Measurements from ENCODE around the gene FRRS1L.

FRRS1L gene

DNA sequence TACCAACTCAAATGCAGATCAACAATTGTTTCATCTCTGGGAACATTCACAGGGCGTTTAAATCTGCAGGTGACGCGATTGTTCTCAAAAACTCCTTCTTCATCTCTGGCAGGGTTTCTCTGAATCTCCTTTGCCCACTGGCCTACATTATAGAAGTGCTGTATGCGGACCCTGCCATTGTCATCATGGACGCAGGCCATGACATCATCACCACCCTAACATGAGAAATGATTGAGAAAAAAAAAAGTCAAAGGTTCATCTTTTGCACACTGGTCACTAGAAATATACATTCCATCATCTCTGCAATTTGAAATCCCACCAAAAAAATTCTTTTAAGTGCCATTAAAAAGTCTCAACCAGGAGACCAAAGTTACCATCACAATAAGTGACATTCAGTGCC lies 25.7 kb downstream of the FRRS1L start:
- no peak overlapping the region for H3K4me3 ChIP-seq (ENCODE audit: low read depth, low read length)
- TF ChIP-seq, protein P1, sequence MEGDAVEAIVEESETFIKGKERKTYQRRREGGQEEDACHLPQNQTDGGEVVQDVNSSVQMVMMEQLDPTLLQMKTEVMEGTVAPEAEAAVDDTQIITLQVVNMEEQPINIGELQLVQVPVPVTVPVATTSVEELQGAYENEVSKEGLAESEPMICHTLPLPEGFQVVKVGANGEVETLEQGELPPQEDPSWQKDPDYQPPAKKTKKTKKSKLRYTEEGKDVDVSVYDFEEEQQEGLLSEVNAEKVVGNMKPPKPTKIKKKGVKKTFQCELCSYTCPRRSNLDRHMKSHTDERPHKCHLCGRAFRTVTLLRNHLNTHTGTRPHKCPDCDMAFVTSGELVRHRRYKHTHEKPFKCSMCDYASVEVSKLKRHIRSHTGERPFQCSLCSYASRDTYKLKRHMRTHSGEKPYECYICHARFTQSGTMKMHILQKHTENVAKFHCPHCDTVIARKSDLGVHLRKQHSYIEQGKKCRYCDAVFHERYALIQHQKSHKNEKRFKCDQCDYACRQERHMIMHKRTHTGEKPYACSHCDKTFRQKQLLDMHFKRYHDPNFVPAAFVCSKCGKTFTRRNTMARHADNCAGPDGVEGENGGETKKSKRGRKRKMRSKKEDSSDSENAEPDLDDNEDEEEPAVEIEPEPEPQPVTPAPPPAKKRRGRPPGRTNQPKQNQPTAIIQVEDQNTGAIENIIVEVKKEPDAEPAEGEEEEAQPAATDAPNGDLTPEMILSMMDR (IDR thresholded peaks at IDR 0.05; ENCODE audit: low read depth, low read length), result no peak
- in situ Hi-C loops (cut with HindIII; ENCODE audit: low sequenced_read_pairs), result no loop called here
- no peak for DNase-seq (ENCODE audit: low read depth, low spot score)

DNA sequence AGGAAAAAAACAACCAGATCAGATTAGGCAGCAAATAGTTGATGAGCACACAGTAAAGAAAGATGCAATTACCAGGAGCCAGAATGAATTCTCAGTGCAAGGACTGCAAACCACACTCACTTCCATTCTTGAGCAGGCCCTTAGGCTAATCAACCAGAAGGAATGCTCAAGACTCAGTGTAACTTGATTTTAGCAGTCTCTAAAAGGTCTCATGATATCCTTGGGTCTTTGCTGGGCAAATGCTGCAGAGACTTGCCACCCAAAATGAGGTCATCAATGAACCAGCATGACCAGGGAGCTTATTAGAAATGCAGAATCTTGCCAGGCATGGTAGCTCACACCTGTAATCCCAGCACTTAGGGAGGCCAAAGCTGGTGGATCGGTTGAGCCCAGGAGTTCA lies 27.2 kb downstream of the FRRS1L start:
- TF ChIP-seq, protein P1 (IDR thresholded peaks at IDR 0.05; ENCODE audit: low read depth, low read length), result no peak
- in situ Hi-C loops (cut with HindIII; ENCODE audit: low sequenced_read_pairs), result no loop called here
- no peak overlapping the region for H3K4me3 ChIP-seq (ENCODE audit: low read depth, low read length)
- DNase-seq (ENCODE audit: low read depth, low spot score), result no peak

DNA sequence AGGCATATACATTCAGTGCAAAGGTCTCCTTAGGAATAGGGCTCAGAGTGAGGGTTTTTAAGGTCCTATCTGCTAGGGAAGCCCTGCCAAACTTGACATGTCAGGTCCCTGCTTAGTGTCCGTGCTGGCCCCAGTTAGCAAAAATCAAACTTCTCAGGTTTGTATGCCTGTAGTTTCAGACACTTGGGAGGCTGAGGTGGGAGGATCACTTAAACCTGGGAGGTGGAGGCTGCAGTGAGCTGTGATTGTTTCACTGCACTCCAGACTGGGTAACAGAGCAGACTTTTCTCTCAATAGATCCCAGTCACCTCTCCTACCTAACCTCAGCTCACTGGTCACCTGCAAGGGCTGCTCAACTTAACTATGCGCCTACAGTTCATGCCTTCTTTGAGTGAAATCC lies 28.6 kb downstream of the FRRS1L start:
- TF ChIP-seq, protein P1 (IDR thresholded peaks at IDR 0.05; ENCODE audit: low read depth, low read length), result no peak
- no peak for DNase-seq (ENCODE audit: low read depth, low spot score)
- in situ Hi-C loops (cut with HindIII; ENCODE audit: low sequenced_read_pairs), result no loop called here

DNA sequence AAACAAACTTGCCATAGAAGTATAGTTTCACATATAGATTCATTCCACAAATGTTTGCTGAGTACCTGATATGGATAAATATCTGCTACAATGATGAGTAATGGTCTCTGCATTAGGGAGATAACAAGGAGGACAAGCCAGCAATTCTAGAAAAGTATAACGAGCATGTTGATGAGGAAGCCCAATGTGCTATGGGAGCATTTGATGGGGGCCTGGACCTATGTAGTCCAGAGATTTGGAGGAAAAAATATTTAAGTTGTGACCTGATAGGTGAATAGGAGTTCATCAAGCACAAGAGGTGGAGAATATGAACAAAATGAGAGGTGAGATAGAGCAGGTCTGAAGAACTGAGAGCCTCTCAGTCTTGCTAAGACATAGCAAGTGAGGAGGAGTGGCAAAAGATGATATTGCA lies 32.9 kb downstream of the FRRS1L start:
- no peak for DNase-seq (ENCODE audit: low read depth, low spot score)
- no peak overlapping the region for H3K4me3 ChIP-seq (ENCODE audit: low read depth, low read length)
- in situ Hi-C loops (cut with HindIII; ENCODE audit: low sequenced_read_pairs), result no loop called here
- TF ChIP-seq, protein P1 (IDR thresholded peaks at IDR 0.05; ENCODE audit: low read depth, low read length), result no peak

More for the DNA sequence above, 28.6 kb downstream of the FRRS1L start:
- no peak overlapping the region for H3K4me3 ChIP-seq (ENCODE audit: low read depth, low read length)

DNA sequence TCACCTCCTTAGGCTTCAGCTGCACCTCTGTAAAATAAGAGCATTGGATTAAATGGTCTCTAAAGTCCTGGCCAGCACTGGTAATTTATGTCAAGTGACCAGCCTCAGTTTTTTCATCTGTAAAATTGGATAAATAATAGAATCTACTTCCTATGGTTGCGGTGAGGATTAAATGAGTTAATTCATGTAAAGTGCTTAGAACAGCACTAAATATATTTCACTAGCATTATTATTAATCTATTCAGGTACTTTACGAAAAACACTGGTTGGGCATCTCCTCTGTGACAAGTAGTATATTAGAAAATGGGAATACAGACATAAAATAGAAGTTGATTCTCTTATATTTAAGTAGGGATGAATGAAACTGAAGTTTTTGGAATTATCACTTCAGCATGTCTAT lies 33.5 kb downstream of the FRRS1L start:
- in situ Hi-C loops (cut with HindIII; ENCODE audit: low sequenced_read_pairs), result no loop called here
- TF ChIP-seq, protein P1 (IDR thresholded peaks at IDR 0.05; ENCODE audit: low read depth, low read length), result no peak
- DNase-seq (ENCODE audit: low read depth, low spot score), result no peak
- no peak overlapping the region for H3K4me3 ChIP-seq (ENCODE audit: low read depth, low read length)

DNA sequence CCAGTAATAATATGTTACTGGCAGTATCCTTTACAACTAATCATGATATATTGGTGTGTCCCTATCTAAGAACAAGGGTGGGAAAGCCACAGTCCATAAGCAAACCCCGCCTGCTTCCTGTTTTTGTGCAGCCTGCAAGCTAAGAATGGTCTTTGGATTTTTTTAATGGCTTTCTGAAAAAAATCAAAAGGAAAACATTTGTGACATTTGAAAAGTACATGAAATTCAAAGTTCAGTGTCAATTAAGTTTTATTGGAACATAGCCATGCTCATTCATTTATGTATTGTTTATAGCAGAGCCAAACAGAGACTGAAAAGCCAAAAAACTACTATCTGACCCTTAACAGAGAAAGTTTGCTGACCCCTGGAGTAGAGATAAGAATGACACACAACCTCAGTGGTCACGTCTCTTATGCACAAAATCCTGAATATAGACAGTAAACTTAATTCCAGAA lies 34.5 kb downstream of the FRRS1L start:
- H3K4me3 ChIP-seq (ENCODE audit: low read depth, low read length), result no peak overlapping the region
- in situ Hi-C loops (cut with HindIII; ENCODE audit: low sequenced_read_pairs), result no loop called here
- DNase-seq (ENCODE audit: low read depth, low spot score), result no peak
- TF ChIP-seq, protein P1 (IDR thresholded peaks at IDR 0.05; ENCODE audit: low read depth, low read length), result no peak
